NCI-H82 treated with DMSO at 0.1 percent for 48 hours (cell line): ENCODE measurements around the gene MUC12.
"Not testable (repeated sequence)": the region's sequence is repeated elsewhere in the genome, so short reads cannot be mapped to it uniquely, and the experiment has no call there.

Experiments used
- DNase-seq: peaks from one replicate; lab custom pipeline; 2025; ENCODE audit not compliant: unreplicated experiment; lab: John Stamatoyannopoulos, UW

MUC12 gene

GRCh38 chr7:100984241-100984918, 15.0 kb downstream of the MUC12 start:
- DNase-seq = not testable (repeated sequence)

- DNase-seq = not testable (repeated sequence)
Observed at GRCh38 chr7:100985033-100985797, 15.8 kb downstream of the MUC12 start.

- no peak for DNase-seq
Observed at GRCh38 chr7:100991631-100992030, 22.3 kb downstream of the MUC12 start.

GRCh38 chr7:100992280-100992679, 22.9 kb downstream of the MUC12 start:
- not testable (repeated sequence) for DNase-seq

- DNase-seq = not testable (repeated sequence)
Observed at GRCh38 chr7:100994671-100995070, 25.3 kb downstream of the MUC12 start.

- not testable (repeated sequence) for DNase-seq
Observed at GRCh38 chr7:100998530-100998929, 29.2 kb downstream of the MUC12 start.

GRCh38 chr7:100999334-100999733, 30.0 kb downstream of the MUC12 start:
- not testable (repeated sequence) for DNase-seq

GRCh38 chr7:101000025-101000424, 30.7 kb downstream of the MUC12 start:
- not testable (repeated sequence) for DNase-seq

- not testable (repeated sequence) for DNase-seq
Observed at GRCh38 chr7:101002333-101002732, 33.0 kb downstream of the MUC12 start.

- not testable (repeated sequence) for DNase-seq
Observed at GRCh38 chr7:101007361-101007760, 38.0 kb downstream of the MUC12 start.

GRCh38 chr7:101009629-101010028, 40.3 kb downstream of the MUC12 start:
- DNase-seq = no peak

GRCh38 chr7:101012931-101013330, 43.6 kb downstream of the MUC12 start:
- DNase-seq = no peak

- no peak for DNase-seq
Observed at GRCh38 chr7:101015626-101016025, 46.3 kb downstream of the MUC12 start.

- no peak for DNase-seq
Observed at GRCh38 chr7:101017064-101017777, 47.9 kb downstream of the MUC12 start.

- DNase-seq = no peak
Observed at GRCh38 chr7:101018271-101019167, 49.2 kb downstream of the MUC12 start.

- no peak for DNase-seq
Observed at GRCh38 chr7:101020444-101020843, 51.1 kb downstream of the MUC12 start.

GRCh38 chr7:101021703-101022102, 52.3 kb downstream of the MUC12 start:
- DNase-seq = no peak

GRCh38 chr7:101023839-101024238, 54.5 kb downstream of the MUC12 start:
- no peak for DNase-seq

- no peak for DNase-seq
Observed at GRCh38 chr7:101031082-101031481, 61.7 kb downstream of the MUC12 start.

GRCh38 chr7:101035941-101036340, 66.6 kb downstream of the MUC12 start:
- no peak for DNase-seq

- DNase-seq = not testable (repeated sequence)
Observed at GRCh38 chr7:101041283-101041682, 71.9 kb downstream of the MUC12 start.
